Measurements from ENCODE around the gene IL2RA.
"Not testable (repeated sequence)": the region's sequence is repeated elsewhere in the genome, so short reads cannot be mapped to it uniquely, and the experiment has no call there.

IL2RA gene

GRCh38 chr10:6082496-6083395 is 20.6 kb upstream of the IL2RA start:
- no peak for DNase-seq

- DNase-seq: no peak
Observed at GRCh38 chr10:6080417-6080973, 18.3 kb upstream of the IL2RA start.

DNA sequence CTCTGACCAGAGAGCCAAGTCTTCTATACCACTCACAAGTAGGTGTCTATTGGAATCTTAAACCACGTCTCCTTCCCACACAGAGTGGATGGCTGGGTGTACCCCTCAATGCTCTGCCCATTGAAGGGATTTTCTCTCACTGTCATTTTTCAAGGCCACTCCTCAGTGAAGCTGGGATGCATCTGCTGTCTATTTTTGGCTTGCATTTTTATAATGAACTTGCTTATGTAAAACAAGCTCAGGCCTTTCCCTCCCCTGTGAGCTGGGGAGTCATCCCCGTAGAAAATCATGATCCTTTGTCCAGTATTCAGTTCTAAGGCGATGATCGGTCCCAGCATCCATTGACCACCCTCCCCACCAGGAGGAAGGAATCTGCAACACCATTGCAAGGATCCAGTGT is 16.9 kb upstream of the IL2RA start:
- no peak for DNase-seq

GRCh38 chr10:6077071-6077675 is 15.0 kb upstream of the IL2RA start:
- DNase-seq: no peak

- no peak for DNase-seq
Observed at GRCh38 chr10:6074489-6075301, 12.5 kb upstream of the IL2RA start.

GRCh38 chr10:6072215-6072934 is 10.2 kb upstream of the IL2RA start:
- no peak for DNase-seq

- DNase-seq: no peak
Observed at GRCh38 chr10:6071181-6072175, 9.3 kb upstream of the IL2RA start.

DNA sequence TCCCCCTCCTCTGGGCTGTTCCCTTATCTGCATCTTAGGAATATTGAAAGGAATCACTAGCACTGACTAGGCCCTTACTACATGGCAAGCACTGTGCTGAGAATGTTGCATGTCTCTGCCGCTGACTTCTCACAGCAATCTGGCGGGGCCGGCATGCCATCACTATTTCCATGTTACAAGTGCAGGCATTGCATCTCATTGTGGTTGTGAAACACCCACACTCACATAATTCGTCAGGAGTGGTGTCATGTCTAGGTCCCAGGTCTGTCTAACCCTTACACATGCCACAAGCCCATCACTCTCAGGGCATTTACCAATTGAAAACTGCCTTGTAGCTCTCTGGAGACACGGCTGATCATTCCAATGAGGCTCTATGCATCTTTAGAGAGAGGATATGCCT is 8.5 kb upstream of the IL2RA start:
- DNase-seq: no peak

- DNase-seq: no peak
Observed at GRCh38 chr10:6069081-6069931, 7.1 kb upstream of the IL2RA start.

- DNase-seq: no peak
Observed at GRCh38 chr10:6068422-6068821, 6.3 kb upstream of the IL2RA start.

- no peak for DNase-seq
Observed at GRCh38 chr10:6068006-6068405, 5.8 kb upstream of the IL2RA start.

DNA sequence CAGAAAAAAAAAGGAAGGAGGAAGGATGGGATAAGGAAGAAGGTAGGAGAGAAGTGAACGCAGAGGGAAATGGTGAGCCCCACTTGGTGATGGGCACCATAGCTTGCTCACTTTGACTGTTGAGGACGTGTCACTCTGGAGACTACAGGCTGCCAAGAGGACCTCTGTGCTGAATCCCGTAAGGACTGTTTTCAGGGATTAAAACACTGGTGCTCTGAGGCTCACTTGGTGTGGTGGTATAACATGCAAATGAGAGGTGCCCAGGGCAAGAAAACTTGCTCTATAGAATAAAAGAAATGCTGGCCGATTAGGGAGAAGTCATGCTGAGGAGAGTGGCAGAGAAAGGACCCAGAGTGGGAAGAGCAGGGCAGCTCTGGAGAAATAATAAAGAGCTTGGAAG is 5.3 kb upstream of the IL2RA start:
- DNase-seq: no peak

- DNase-seq: no peak
Observed at GRCh38 chr10:6065835-6066234, 3.7 kb upstream of the IL2RA start.

DNA sequence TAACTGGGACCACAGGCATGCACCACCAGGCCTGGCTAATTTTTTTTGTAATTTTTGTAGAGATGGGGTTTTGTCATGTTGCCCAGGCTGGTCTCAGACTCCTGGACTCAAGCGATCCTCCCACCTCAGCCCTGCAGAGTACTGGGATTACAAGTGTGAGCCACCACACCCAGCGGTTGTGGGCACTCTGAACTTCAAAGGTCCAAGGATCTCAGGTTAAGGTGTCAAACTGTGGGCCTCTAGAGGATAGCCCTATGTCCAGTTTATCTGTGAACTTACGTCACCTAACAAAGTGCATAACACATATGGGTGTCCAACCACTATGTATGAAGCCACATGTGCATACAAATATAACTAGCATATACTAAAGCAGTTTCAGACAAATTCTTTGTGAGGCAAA is 3.2 kb upstream of the IL2RA start:
- DNase-seq: no peak

- not testable (repeated sequence) for DNase-seq
Observed at GRCh38 chr10:6064726-6065125, 2.6 kb upstream of the IL2RA start.

DNA sequence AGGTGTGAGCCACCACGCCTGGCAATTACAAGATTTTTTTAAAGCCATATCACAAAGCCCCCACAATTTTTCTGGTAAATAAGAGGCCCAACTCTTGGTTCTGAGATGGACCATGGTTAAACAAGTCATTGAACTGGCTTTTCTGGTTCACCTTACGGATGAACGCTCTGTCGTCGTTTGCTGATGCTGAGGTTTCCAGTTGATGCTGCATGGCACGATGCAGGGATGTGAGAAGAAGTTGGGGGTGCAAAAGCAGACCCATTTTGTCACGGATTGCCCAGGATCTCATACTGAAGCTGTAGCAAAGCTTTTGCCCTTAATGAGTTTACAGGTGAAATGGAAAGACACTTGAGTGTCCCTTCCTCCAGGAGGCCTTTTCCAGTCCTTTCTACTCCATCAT is 2.0 kb upstream of the IL2RA start:
- no peak for DNase-seq

DNA sequence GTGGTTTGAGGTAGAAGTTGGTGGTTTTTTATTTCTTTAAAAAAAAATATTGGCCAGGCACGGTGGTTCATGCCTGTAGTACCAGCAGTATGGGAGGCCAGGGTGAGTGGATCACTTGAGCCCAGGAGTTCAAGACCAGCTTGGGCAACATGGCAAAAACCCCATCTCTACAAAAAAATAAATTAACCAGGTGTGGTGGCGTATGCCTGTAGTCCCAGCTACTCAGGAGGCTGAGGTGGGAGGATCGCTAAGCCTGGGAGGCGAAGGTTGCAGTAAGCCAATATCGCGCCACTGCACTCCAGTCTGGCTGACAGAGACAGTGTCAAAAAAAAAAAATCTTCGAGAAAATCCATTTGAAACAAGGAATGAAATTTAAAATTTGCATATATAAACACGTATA is 1.1 kb downstream of the IL2RA start:
- no peak for DNase-seq

GRCh38 chr10:6059506-6059905 is 2.7 kb downstream of the IL2RA start:
- DNase-seq: no peak

DNA sequence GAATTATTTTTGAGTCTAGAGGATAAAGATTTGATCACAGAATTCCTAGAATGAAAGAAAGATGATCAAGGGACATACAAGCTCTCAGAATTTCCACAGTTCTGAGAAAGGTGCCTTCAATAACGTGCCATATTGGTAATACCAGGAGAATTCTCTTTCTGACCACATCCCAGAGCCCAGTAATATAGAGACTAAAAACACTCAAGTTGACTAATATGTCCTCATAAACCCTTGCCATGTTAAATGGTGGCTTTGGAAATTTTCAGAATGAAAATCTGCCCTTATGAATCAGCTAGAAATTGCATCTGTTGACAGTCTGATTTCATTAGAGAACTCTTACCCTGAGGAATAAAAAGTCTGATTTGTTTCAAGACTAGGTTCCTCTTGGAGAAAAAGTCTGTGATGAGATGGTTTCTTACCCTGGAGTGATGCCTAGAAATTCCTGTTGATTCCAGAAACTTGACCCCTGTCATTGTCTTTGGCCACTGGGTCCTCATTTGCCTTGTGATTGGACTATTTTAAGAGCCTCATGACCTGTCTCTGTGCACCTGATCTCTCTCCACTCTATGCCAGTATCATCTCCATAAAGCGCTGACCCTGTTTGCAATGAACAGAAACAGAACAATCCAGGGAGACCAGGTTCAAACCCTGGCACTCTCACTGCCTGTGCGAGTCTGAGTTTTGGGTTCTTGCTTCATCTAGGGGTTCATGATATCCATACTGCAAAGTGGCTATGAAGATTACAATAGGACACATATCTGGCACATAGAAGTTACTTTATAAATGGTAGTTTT is 3.3 kb downstream of the IL2RA start:
- DNase-seq: no peak
